Lung microvascular endothelial cell (primary cell): ENCODE data around the gene OST4. TPM values are rescaled to one million over a fixed set of nuclear protein-coding genes. Genes with fewer than 3 reads are reported as not detected.

Source experiments
- DNase-seq, 2 donors: peaks; one replicate each; pipeline versions ENCODE4 v3.0.0 to v3.0.0-alpha.2; 2010; ENCODE audit warnings: low read depth in 2 of 2
- total RNA-seq: library from RNA; depleted of rRNA; stranded (reverse); fragments of >200 nt; gene quantifications from 2 replicates; pipeline ENCODE4 v1.2.1, GENCODE V29; 2014

OST4 gene
- total RNA-seq, 1 donor from 2014 or later: 564 TPM

DNA sequence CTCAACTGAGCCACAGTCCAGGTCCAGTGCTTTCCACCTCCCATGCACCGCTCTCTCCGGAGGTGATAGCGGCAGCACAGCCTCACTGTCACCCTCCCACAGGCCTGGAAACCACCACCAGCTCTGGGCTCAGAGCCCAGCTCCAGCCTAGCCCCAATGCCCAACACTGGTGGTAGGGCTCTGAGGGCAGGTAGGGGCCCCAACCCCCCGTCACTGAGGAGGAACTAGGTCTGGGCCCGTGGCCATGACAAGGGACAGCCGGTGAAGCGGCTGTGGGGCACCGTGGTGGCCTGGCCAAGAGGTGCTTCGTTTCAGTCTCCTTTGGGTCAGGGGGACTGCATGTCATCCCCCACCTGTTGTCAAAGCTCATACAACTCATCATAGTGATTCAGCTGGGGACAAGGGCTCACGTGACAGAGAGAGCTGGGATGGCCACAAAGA, 44.2 kb downstream of the OST4 start:
- no peak for DNase-seq

DNA sequence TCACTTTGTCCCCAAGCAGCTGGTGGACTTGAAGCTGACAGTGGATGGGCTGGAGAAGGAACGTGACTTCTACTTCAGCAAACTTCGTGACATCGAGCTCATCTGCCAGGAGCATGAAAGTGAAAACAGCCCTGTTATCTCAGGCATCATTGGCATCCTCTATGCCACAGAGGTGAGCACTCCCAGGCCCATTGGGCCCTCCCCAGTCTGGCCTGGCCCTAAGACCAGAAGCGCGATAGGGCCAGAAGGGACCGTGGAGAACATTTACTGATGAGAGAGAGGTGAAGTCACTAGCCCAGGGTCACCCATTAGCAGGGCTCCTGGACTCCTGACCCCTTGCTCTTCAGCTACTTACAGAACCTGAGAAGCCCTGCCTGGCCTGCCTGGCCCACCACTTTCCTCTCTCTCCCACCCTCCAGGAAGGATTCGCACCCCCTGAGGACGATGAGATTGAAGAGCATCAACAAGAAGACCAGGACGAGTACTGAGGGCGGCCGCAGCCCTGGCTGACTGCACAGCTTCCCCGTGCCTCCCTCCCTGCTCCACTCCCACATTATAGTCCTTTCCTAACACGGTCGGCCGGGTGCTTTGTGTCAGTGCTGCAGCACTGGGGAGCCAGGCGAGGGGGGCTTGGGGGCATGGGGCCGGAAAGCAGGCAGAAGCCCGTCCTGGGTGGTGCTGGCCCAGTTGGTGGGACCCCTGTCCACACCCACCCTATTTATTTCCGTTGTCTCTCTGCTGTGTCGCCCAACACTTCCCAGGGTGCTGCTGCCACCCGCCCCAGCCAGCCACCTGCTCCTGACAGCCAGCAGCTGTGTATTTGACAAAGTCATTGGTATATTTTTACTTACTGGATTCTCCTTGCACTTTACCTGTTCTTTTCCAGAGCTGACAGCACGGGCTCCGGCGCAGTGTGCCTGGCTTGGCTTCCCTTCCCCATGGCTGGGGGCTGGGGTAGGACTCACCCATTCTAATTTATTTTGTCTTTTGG, 45.3 kb downstream of the OST4 start:
- no peak for DNase-seq

DNA sequence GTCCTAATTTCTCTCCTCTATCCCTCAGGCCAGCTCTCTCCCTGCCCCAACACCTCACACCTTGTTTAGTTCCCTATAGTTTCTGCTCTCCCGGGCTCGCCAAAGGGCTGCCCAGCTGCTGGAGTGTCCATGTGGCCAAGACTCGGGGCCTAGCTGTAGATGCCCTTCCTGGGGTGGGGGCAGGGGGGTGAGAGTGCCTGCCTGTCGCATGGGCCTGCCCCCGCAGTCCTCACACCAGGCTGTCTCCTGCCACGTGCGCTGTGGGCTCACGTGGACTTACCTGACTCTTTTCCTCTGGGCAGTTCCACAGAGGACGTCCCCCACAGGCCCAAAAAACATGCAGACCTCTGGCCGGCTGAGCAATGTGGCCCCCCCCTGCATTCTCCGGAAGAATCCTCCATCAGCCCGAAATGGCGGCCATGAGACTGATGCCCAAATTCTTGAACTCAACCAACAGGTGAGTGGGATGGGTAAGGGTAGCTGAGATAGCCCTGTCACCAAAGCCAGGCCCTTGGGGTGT, 46.1 kb downstream of the OST4 start:
- no peak for DNase-seq

DNA sequence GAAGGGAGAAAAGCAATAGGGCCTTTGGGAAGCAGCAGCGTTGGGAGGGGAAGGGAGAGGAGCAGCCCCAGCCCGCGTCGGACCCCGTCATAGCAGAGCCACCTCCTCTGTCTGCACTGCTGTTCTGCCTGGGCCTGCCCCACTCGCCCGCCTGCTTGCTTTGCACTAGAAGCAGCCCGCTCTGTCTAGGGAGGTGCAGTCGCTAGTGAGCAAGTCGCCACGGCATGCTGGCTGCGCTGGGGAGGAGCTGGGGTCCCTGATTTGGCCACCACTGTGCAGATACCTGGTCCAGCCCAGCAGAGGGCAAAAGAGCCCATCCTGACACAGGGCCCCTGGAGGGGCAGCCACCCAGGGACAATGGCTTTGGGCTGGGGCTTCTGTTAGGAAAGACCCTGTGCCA, 46.6 kb downstream of the OST4 start:
- peak in 1 of 2 donors; percentile 14 for DNase-seq

DNA sequence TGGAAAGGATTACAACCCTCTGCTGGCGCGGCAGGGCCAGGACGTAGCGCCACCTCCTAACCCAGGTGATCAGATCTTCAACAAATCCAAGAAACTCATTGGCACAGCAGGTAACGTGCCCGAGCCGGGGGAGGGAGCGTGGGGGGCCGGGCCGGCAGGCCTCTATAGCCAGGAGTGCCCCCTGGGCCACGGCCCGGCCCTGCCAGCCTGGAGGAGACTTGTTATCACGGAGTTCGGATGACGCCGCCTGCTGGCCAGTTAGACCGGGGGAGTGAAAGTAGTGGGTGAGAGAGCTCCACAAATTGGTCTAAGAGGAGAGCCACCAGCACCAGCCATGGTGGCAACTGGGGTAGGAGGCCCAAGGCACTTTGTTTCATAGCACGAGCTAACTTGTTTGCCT, 47.3 kb downstream of the OST4 start:
- no peak for DNase-seq

DNA sequence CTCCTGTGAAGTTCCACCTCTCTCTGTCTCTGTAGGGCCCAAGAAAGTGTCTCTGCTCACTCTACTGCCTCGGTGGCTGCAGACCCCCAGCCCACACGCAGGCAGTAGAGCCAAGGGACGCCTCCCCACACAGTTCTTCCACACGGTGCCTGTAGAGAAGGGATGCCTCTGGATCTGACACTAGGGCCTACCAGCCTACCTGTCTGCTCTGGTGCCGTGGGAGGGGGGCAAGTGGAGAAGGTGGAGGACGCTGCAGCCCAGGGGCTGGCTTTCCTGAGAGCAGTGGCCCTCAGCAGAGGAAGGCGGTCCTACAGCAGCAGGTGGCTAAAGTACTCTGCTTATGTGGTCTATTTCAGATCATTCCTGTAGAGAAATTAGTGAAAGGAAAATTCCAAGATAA, 47.7 kb downstream of the OST4 start:
- no peak for DNase-seq

DNA sequence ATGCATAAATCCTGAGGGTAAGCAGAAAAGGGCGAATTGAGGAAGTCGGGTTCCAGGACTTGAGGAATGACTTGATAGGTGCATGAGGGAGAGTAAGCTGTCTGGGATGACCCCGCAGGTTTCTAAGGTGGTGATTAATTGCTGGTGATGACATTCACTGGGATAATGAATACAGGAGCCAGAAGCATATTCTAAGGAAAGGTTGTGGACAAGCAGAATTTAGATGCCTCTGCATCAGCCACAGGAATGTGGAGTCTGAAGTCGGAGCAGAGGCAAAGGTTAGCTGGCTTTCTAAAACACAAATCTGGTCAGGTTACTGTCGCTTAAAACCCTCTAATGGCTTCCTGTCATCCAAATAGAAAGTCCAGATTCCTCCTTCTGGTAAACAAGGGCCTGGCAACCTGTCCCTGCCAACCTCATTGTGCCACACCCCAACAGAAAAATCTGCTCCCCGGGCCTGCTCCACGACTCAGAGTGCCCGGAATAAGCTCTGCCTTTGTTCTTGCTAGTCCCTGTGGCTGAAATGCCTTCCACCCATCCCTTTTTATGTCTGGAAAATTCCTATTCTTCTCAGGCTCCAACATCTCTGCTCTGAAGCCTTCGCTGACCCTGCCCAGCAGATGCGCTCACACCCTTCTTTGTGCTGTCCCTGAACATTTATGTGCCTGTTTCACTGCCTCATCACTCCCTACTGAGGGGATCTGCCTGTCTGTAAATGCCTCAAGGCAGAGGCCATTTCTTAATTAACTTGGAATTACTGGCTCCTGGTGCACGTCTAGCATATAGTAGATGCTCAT, 50.0 kb downstream of the OST4 start:
- no peak for DNase-seq

Other genes starting within 250 kb of the OST4 start
- not detected in 2 replicates for gene DPYSL5, start 223.5 kb downstream of the OST4 start, total RNA-seq
- gene MAPRE3, start 101.0 kb downstream of the OST4 start, total RNA-seq: 0.65 and 0.79 TPM in 2 replicates
- gene TMEM214, start 38.7 kb downstream of the OST4 start, total RNA-seq: 14.2 and 19.4 TPM in 2 replicates
- 13.7 and 13.9 TPM in 2 replicates for gene AGBL5, start 20.0 kb downstream of the OST4 start, total RNA-seq
- 23.3 and 42.3 TPM in 2 replicates for gene EMILIN1, start 7.0 kb upstream of the OST4 start, total RNA-seq
- gene KHK, start 15.1 kb upstream of the OST4 start, total RNA-seq: 2.2 and 3.4 TPM in 2 replicates
- gene CGREF1, start 47.5 kb upstream of the OST4 start, total RNA-seq: 1.7 and 2.0 TPM in 2 replicates
- gene ABHD1, start 52.2 kb upstream of the OST4 start, total RNA-seq: under 0.01 TPM in 1 of 2 replicates, not detected in the other
- gene PREB, start 63.0 kb upstream of the OST4 start, total RNA-seq: 24.2 and 36.7 TPM in 2 replicates
- not detected in 2 replicates for gene PRR30, start 67.8 kb upstream of the OST4 start, total RNA-seq
- gene TCF23, start 77.3 kb upstream of the OST4 start, total RNA-seq: not detected in 2 replicates
- gene ATRAID, start 140.4 kb upstream of the OST4 start, total RNA-seq: 97.0 and 130 TPM in 2 replicates
- gene SLC5A6, start 140.6 kb upstream of the OST4 start, total RNA-seq: 12.0 and 26.0 TPM in 2 replicates
- 24.0 and 29.6 TPM in 2 replicates for gene CAD, start 145.7 kb upstream of the OST4 start, total RNA-seq
- gene SLC30A3, start 191.4 kb upstream of the OST4 start, total RNA-seq: 7.8 and 16.9 TPM in 2 replicates
- gene DNAJC5G, start 203.8 kb upstream of the OST4 start, total RNA-seq: 0.44 and 1.4 TPM in 2 replicates
- 0.44 and 1.2 TPM in 2 replicates for gene TRIM54, start 210.8 kb upstream of the OST4 start, total RNA-seq
- 0.40 and 0.44 TPM in 2 replicates for gene UCN, start 236.8 kb upstream of the OST4 start, total RNA-seq